ENCODE results near the gene MEGF6. TPM values are rescaled to one million over a fixed set of nuclear protein-coding genes. Genes with fewer than 3 reads are reported as not detected.

Gene MEGF6
- total RNA-seq, 2 donors from 2014 or later: 273 to 304 TPM

DNA sequence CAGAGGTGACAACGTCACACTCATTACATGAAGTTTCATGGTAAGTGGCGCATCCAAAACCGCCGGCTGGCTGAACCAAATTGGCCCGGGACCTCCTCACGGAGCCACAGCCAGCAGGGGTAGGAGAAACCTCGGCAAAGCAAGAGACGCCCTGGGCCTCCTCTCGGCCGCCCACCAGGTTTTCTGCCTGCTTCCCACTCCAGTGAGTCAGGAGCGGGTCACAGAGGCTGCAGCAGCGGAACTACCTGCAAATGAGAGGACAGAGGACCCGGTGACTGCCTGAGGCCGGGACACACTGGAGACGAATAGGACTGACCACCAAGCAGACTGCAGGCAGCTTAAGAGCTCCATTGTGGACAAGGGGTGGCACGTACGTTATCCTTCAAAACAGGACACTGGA, 55.0 kb downstream of the MEGF6 start:
- ATAC-seq (ENCODE audit: insufficient number of reproducible peaks, low FRiP score, low read depth): no peak
- no peak for TF ChIP-seq CTCF (IDR thresholded peaks at IDR 0.05)
- H3K9me3 ChIP-seq: peaks cover 3% of the 10 kb centered on the region

DNA sequence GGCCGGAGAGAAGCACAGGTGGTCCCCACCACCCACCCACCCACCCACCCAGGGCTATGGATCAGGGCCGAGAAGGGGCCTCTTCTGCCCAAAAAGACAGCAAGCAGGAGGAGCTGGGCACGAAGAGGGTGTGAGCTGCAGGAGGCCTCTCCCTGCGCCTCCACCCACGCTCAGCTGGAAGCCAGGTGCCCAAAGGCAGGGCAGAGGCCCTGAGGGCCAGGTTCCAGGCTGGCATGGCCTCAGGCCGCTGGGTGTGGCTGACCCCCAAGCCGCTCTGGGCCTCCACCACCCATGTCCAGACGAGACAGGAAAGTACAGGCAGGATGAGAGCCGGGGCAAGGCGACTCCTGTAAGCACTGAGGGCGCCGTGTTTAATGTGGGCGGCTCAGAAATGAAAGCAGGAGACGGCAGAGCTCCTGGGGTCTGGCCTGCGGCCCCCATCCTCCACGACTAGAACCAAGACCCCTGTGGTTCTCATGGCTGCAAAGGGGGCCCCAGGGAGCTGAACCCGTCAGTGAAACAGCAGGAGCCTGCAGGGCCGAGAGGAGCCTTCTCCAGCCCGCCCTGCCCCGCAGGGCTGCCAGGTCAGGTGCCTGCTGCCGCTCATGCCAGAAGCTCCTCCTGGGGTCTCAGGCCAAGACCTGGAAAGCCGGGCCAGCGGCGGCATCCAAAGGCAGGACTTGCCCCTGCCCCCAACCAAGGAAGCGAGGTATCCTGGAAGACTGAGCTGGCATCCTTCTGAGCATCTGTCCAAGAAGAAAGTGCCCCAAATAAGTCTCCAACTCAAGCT, 56.0 kb downstream of the MEGF6 start:
- ATAC-seq (ENCODE audit: insufficient number of reproducible peaks, low FRiP score, low read depth): no peak
- TF ChIP-seq CTCF (IDR thresholded peaks at IDR 0.05): no peak
- DNase-seq (ENCODE audit: low spot score): no peak
- Histone ChIP-seq H3K27me3 (replicated peaks; ENCODE audit: insufficient read depth) (no peaks in the 10 kb centered on the region), H3K36me3 (no peaks in the 10 kb centered on the region), H3K9me3 (peaks cover 3% of the 10 kb centered on the region), H3K4me1 (ENCODE audit: control insufficient read depth in 1 of 2, low read depth in 2 of 2) (peaks cover 23 to 56% of the 10 kb centered on the region in 2 donors), H3K27ac (no peak overlapping the region), H3K4me3 (no peak overlapping the region)

More for the DNA sequence above, 55.0 kb downstream of the MEGF6 start:
- no peak overlapping the region for H3K27ac ChIP-seq
- H3K36me3 ChIP-seq: no peaks in the 10 kb centered on the region
- DNase-seq (ENCODE audit: low spot score): no peak
- no peaks in the 10 kb centered on the region for H3K27me3 ChIP-seq (replicated peaks; ENCODE audit: insufficient read depth)
- H3K4me1 ChIP-seq (ENCODE audit: control insufficient read depth in 1 of 2, low read depth in 2 of 2): peaks cover 14 to 47% of the 10 kb centered on the region in 2 donors
- H3K4me3 ChIP-seq: no peak overlapping the region

DNA sequence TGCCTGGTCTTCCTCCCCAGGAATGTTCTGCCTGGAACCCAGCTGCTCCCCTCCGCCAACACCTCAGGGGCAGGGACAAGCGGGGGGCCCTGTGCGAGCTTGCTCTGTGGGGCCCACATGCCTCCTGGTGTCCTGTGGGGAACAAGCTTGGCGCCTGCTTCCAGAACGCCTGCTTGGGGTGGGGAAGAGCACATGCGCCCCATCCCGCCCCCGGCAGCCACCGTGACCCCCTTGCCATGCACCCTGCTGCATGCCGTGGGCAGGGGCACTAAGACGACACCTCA, 57.4 kb downstream of the MEGF6 start:
- Histone ChIP-seq H3K27ac (no peak overlapping the region), H3K27me3 (replicated peaks; ENCODE audit: insufficient read depth) (no peaks in the 10 kb centered on the region), H3K4me1 (ENCODE audit: control insufficient read depth in 1 of 2, low read depth in 2 of 2) (peaks cover 23 to 61% of the 10 kb centered on the region in 2 donors), H3K36me3 (no peaks in the 10 kb centered on the region), H3K9me3 (peaks cover 3% of the 10 kb centered on the region), H3K4me3 (no peak overlapping the region)
- DNase-seq (ENCODE audit: low spot score): no peak
- no peak for ATAC-seq (ENCODE audit: insufficient number of reproducible peaks, low FRiP score, low read depth)
- TF ChIP-seq CTCF (IDR thresholded peaks at IDR 0.05): no peak

DNA sequence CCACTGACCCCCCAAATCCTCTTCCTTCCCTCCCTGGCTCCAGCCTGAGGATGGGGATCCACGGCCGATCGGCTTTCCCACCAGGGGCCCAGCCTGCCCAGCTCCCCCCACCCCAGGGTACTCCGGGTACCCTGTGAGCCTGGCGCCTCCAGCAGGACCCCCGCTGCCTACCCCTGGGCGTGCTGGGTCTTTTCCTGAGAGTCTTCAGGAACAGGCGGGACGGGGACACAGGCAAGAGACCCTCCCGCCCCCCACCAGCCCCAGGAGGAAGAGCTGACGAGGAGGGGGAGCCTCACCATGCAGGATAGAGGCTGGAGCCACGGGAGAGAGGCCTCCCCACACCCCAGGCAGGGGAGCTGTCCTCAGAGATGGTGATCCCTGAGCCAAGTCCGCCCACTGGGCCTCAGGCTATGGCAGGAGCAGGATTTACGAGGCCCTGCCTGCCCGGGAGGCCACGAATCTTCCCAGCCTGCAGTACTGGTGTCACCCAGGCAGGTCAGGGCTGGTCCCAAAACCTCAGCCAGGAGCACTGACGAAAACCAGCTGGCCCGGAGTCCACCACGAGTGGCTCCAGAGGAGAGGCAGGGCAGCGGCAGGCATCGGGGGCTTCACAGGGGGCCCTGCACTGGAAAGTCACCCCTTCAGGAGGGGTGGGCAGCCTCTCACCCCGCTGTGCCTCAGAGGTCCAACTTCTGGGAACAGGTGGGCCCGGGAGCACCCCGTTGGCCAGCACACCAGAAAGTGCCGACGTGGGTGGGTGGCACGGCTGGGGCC, 58.0 kb downstream of the MEGF6 start:
- DNase-seq (ENCODE audit: low spot score): no peak
- no peak for ATAC-seq (ENCODE audit: insufficient number of reproducible peaks, low FRiP score, low read depth)
- no peak overlapping the region for H3K27ac ChIP-seq

More for the DNA sequence above, 58.0 kb downstream of the MEGF6 start:
- Histone ChIP-seq H3K4me1 (ENCODE audit: control insufficient read depth in 1 of 2, low read depth in 2 of 2) (peaks cover 28 to 66% of the 10 kb centered on the region in 2 donors), H3K9me3 (peaks cover 2% of the 10 kb centered on the region), H3K4me3 (no peak overlapping the region), H3K27me3 (replicated peaks; ENCODE audit: insufficient read depth) (no peaks in the 10 kb centered on the region), H3K36me3 (no peaks in the 10 kb centered on the region)
- TF ChIP-seq CTCF (IDR thresholded peaks at IDR 0.05): no peak

All from thoracic aorta (tissue), 2 donors.